Heart left ventricle (tissue), 16 donors: Measurements from ENCODE around the gene LECT2. TPM values are rescaled to one million over a fixed set of nuclear protein-coding genes. Genes with fewer than 3 reads are reported as not detected.

ENCODE experiments used
- ATAC-seq, 4 donors: fragments of 200-7000 bp; cut with Tn5 transposase; one replicate each; pipeline ENCODE4 v1.9.1; 2020 to 2022; ENCODE audit warnings: moderate library complexity in 4 of 4, mild to moderate bottlenecking in 3 of 4, moderate number of reproducible peaks in 1 of 4
- DNase-seq, 5 donors: peaks; one replicate each; pipeline ENCODE4 v3.0.0-alpha.2; 2020
- H3K27ac ChIP-seq, 12 donors: fragments of 200-600 bp; sonication (generic) in 4 of 12; one replicate each; pipeline versions ENCODE4 v1.5.0 to v1.8.0; 2016 to 2022; ENCODE audit warnings: mild to moderate bottlenecking in 2 of 12
- H3K27me3 ChIP-seq, 9 donors: fragments of 200-600 bp; sonication (generic) in 2 of 9; one replicate each; pipeline versions ENCODE4 v1.5.1 to v1.8.0; 2016 to 2022; ENCODE audit warnings: mild to moderate bottlenecking in 3 of 9
- H3K36me3 ChIP-seq, 9 donors: fragments of 200-600 bp; sonication (generic) in 2 of 9; one replicate each; pipeline versions ENCODE4 v1.5.0 to v1.8.0; 2018 to 2022; ENCODE audit warnings: mild to moderate bottlenecking in 2 of 9
- H3K4me1 ChIP-seq, 12 donors: fragments of 200-600 bp; sonication (generic) in 4 of 12; one replicate each; pipeline versions ENCODE4 v1.5.0 to v1.8.0; 2016 to 2022; ENCODE audit warnings: mild to moderate bottlenecking in 3 of 12
- H3K4me3 ChIP-seq, 12 donors: fragments of 200-600 bp; sonication (generic) in 4 of 12; one replicate each; pipeline versions ENCODE4 v1.5.0 to v1.8.0; 2017 to 2022; ENCODE audit warnings: mild to moderate bottlenecking in 9 of 12, moderate library complexity in 4 of 12
- H3K9me3 ChIP-seq, 12 donors: fragments of 200-600 bp; sonication (generic) in 4 of 12; one replicate each; pipeline versions ENCODE4 v1.5.0 to v1.8.0; 2016 to 2022; ENCODE audit warnings: mild to moderate bottlenecking in 1 of 12
- CTCF ChIP-seq, 12 donors: fragments of 200-600 bp; sonication (generic) in 4 of 12; IDR thresholded peaks; one replicate each; pipeline versions ENCODE4 v1.5.0 to v1.8.0; 2018 to 2022; ENCODE audit warnings: antibody characterized with exemption in 12 of 12, mild to moderate bottlenecking in 5 of 12
- POLR2A ChIP-seq, 2 donors: fragments of 450-650 bp; IDR thresholded peaks; one replicate each; pipeline ENCODE4 v1.6.1; 2017; ENCODE audit warnings: antibody characterized with exemption in 2 of 2, mild to moderate bottlenecking in 2 of 2, moderate library complexity in 2 of 2
- WGBS, 4 donors: extraction: QIAGEN DNeasy Blood & Tissue Kit in 2 of 4; methylation state at CpG; one replicate each; pipeline versions ENCODE4 v1.1.5 to v1.1.7; 2013 to 2018; 5-methylcytosine and 5-hydroxymethylcytosine counted together
- intact Hi-C, 10 donors: fragments of 100-400 bp; cut with DNase I; formaldehyde crosslinking; loops; one replicate each; pipeline versions ENCODE4 v1.11.1 to v1.14.2; 2022
- polyA plus RNA-seq, 2 donors: library from polyadenylated mRNA; stranded (reverse); fragments of 200-250 nt; gene quantifications; one replicate each; pipeline ENCODE4 v1.2.3, GENCODE V29; 2013
- total RNA-seq, 9 donors: library from RNA; depleted of rRNA in 2 of 9; stranded (reverse); fragments of >200 nt in 2 of 9; fragmentation: NEBNext Ultra II Directional in 3 of 9; extraction: Animal tissue kit (Norgen Biotek cat#: 25700) in 3 of 9; gene quantifications; one replicate each; pipeline versions ENCODE4 v1.1.0 to v1.2.4, GENCODE V29; 2016 to 2023
- donor health status: ischemic (EF 13 %, LVEDD 7.1; RV severe dilation, severe dysfunction).
- donor health status: healthy with polysubstance abuse.
- donor health status: DM: no; HTN: yes; CAD: no.
- donor health status: DM: no; HTN: no; CAD: no.
- donor health status: ischemic (EF 25% LVEDD 6.9; RV normal size, moderate dysfunction).
- donor health status: ischemic (EF 25% LVEDD 5.7; RV mildly dilated, moderate dysfunction).
- donor health status: healthy.
- donor health status: DM: yes; HTN: yes; CAD: no.
- donor health status: ischemic (EF 35%, LVEDD 5.7; RV mildly dilated, moderate dysfunction).
- donor health status: nonischemic (EF 11% LVEDD 7.7; RV severe dilation, severe dysfunction).
- donor health status: DM: yes; HTN: yes; CAD: no.
- donor health status: PGD.
- donor health status: ischemic (EF 29% LVEDD 5.4; RV normal size, mild dysfunction).
- donor health status: nonischemic (EF 23%, LVEDD 6.1; RV moderate dilation, normal function).

Gene LECT2
- total and polyA plus RNA-seq, 11 donors: not detected

- no peaks in the 10 kb centered on the region for H3K9me3 ChIP-seq
- DNase-seq (no peak), ATAC-seq (no peak)
- TF ChIP-seq CTCF (IDR thresholded peaks at IDR 0.05) (no peak), POLR2A (IDR thresholded peaks at IDR 0.05) (no peak)
- WGBS, 4 donors: 83 to 95% (median 92%) methylated on average over 2 of the region's 2 CpGs
- intact Hi-C loops: no loop called here
- H3K36me3 ChIP-seq: no peaks in the 10 kb centered on the region
- no peak overlapping the region for H3K4me3 ChIP-seq
- no peaks in the 10 kb centered on the region for H3K27me3 ChIP-seq
- no peak overlapping the region for H3K27ac ChIP-seq
- peaks cover 0 to 46% (median 10%) of the 10 kb centered on the region in 12 donors for H3K4me1 ChIP-seq
Measured at GRCh38 chr5:135996611-135997010, 41.8 kb upstream of the LECT2 start.

GRCh38 chr5:135995976-135996375 is 41.2 kb upstream of the LECT2 start:
- Histone ChIP-seq H3K27ac (no peak overlapping the region), H3K27me3 (no peaks in the 10 kb centered on the region), H3K4me3 (no peak overlapping the region), H3K4me1 (peaks cover 0 to 40% (median 10%) of the 10 kb centered on the region in 12 donors), H3K36me3 (no peaks in the 10 kb centered on the region), H3K9me3 (no peaks in the 10 kb centered on the region)
- intact Hi-C loops: no loop called here
- no peak for TF ChIP-seq POLR2A (IDR thresholded peaks at IDR 0.05)
- TF ChIP-seq CTCF (IDR thresholded peaks at IDR 0.05): no peak
- ATAC-seq (peak in 1 of 4 donors; percentile 13), DNase-seq (no peak)
- 87 to 94% (median 90%) methylated on average over 3 of the region's 3 CpGs for WGBS, 4 donors

GRCh38 chr5:135993880-135994636 is 39.3 kb upstream of the LECT2 start:
- DNase-seq: no peak
- Histone ChIP-seq H3K4me1 (peaks cover 0 to 25% (median 10%) of the 10 kb centered on the region in 12 donors), H3K27me3 (no peaks in the 10 kb centered on the region), H3K9me3 (no peaks in the 10 kb centered on the region), H3K4me3 (no peak overlapping the region), H3K27ac (peak overlapping the region in 11 of 12 donors; percentile 27 to 76 (median 51)), H3K36me3 (no peaks in the 10 kb centered on the region)
- intact Hi-C loops: no loop called here
- TF ChIP-seq POLR2A (IDR thresholded peaks at IDR 0.05) (no peak), CTCF (IDR thresholded peaks at IDR 0.05) (no peak)
- WGBS, 4 donors: 33 to 58% (median 47%) methylated on average over 6 of the region's 6 CpGs
- peak in 3 of 4 donors; percentile 17 to 85 (median 46) for ATAC-seq

- Histone ChIP-seq H3K27ac (peak overlapping the region in 11 of 12 donors; percentile 27 to 76 (median 51)), H3K4me1 (peaks cover 0 to 23% (median 10%) of the 10 kb centered on the region in 12 donors), H3K9me3 (no peaks in the 10 kb centered on the region), H3K4me3 (no peak overlapping the region), H3K36me3 (no peaks in the 10 kb centered on the region), H3K27me3 (no peaks in the 10 kb centered on the region)
- intact Hi-C loops: no loop called here
- ATAC-seq: peak in 1 of 4 donors; percentile 49
- TF ChIP-seq POLR2A (IDR thresholded peaks at IDR 0.05) (no peak), CTCF (IDR thresholded peaks at IDR 0.05) (no peak)
- no peak for DNase-seq
- 38 to 59% (median 56%) methylated on average over 6 of the region's 6 CpGs for WGBS, 4 donors
Measured at GRCh38 chr5:135993335-135993879, 38.6 kb upstream of the LECT2 start.
